Superior temporal gyrus (tissue), 1 donor: ENCODE results near the gene BAHD1.

Experiments used
- DNase-seq: peaks from one replicate; pipeline ENCODE4 v3.0.0-alpha.2; 2016; ENCODE audit errors: extremely low spot score

BAHD1 gene

DNA sequence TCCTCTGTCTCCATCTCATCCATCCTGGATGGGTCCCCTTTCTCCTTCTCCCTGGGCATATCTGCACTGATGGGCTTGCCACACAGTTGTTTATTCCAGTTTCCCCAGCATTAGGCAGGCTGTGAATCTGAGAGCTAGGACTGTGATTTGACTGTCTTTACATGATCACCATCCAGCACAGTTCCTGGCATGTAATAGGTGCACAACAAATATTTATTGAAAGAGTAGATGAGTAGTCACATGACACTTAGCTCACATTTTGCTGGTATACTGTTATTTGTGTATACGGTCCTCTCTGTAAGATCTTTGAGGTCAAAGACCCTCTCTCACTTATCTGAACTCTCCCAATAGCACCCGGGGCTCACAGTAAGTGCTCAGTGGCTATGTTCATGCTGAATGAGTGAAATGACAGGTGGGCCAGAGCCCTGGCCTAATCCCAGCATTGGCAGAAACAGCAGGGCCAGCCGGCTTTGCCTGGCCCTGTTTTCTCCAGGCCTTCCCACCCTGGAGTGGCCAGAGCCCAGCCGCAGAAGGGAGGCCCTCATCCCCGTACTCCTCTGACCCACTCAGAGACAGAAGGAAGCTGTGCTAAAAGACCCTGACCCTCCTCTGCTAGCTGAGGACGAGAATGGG, 16.2 kb upstream of the BAHD1 start:
- no peak for DNase-seq

GRCh38 chr15:40425681-40426080, 15.1 kb upstream of the BAHD1 start:
- no peak for DNase-seq

DNA sequence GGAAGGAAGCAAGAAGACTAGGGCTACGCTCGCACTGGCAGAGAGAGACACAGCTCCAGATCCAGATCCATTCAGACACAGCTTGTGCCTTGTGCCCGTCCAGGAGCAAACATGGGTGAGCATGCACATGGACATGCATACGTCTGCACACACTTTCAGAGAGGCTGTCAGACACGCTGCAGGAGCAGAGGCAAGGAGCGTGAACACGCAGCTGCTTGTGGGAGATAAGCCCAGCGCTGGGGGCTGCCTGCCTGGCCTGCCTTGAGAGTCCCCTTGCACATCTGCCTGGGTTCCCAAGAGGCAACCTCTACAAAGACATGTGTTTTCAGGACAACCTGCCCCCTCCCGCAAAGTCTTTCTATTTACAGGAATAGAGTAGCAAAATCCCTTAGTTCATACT, 13.6 kb upstream of the BAHD1 start:
- DNase-seq, result no peak

DNA sequence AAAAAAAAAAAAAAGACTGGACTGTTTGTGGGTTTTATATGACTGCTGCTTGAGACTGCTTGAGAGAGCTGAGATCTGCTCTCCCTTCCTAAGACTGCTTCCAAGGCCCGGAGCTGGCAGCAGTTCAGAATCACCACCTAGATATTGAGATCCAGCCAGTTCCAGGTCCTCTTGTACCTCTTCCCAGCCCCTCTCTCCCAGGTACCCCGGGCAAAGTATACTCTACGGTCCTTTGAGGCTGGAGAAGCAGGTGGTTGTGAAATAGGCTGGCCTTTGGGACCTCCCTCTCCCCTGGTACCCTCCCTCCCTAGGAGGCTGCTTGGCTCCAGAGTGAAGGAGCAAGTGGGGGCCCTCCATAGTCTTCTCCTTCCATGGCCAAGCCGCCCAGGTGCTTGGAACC, 12.6 kb upstream of the BAHD1 start:
- no peak for DNase-seq

DNA sequence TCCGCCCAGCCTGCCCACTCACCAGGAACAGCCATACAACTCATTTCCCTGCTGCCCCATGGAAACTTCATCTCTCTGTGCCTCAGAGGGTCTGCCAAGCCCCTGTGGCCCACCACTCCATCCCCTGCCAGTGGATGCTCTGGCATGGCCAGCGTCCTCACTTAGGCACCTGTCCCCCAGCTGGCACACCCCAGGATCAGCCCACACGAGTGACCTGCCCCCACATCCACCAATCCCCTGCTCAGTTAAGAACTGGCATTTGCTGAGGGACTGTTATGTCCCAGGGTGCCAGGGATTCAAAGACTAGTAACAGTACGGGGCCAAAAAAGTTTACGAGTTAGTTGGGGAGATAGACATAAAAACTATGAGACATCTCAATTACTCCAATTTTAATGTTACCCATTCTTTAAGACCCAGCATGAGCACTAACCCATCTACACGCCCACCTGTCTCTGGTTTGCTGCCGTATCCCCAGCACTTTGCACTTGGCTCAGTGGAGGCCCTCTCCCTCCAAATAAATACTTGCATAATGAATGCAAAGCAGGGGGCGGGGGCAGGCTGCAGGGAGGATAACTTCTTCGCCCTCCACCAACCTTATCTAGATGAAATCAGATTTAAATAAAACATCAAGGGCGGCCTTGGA, 11.6 kb upstream of the BAHD1 start:
- DNase-seq, result no peak

GRCh38 chr15:40430271-40430805, 10.4 kb upstream of the BAHD1 start:
- no peak for DNase-seq

- no peak for DNase-seq
These were observed 5.6 kb upstream of the BAHD1 start for GRCh38 chr15:40435023-40435709.

- DNase-seq, result no peak
These were observed 5.1 kb upstream of the BAHD1 start for GRCh38 chr15:40435710-40436089.

- no peak for DNase-seq
These were observed 4.4 kb upstream of the BAHD1 start for GRCh38 chr15:40436116-40436891.

DNA sequence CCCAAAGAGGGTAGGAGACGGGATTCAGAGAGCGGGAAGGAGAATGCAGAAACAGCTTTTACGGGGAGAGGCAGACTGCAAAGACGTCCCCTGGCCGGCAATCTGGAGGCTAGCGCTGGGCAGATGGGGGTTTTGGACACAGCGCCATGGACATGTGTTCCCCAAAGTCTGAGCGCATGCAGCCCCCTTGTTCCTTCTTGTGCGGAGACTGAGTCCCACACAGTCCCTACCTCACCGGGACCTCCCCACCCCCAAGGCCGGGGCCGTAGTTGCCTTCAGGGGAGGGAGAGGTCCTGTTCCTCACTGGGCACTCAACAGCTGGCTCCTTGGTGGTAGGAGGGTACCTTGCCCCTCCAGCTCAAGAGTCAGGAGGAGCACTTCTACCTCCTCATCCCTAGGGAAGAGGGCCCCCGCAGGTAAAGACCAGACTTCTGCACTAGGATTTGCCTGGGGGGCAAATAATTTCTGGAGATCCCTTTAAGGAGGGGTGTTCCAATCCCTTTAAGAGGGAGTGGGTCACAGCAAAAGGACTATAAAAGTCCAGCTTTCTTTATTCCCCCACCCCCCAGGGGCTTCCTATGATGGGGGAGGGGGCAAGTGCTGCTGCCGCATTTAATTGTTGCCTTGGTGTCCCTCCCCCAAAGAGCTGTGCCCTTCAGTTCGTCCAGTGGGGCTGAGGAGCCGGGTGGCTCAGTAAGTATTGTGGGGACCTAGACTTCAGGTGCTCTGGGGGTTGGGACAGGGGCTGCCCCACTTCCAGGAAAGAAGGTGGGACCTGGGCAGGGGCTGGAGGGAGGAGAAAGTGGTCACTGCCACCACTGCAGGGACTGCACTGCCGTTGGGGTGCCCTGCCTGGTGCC, 3.6 kb upstream of the BAHD1 start:
- no peak for DNase-seq

DNA sequence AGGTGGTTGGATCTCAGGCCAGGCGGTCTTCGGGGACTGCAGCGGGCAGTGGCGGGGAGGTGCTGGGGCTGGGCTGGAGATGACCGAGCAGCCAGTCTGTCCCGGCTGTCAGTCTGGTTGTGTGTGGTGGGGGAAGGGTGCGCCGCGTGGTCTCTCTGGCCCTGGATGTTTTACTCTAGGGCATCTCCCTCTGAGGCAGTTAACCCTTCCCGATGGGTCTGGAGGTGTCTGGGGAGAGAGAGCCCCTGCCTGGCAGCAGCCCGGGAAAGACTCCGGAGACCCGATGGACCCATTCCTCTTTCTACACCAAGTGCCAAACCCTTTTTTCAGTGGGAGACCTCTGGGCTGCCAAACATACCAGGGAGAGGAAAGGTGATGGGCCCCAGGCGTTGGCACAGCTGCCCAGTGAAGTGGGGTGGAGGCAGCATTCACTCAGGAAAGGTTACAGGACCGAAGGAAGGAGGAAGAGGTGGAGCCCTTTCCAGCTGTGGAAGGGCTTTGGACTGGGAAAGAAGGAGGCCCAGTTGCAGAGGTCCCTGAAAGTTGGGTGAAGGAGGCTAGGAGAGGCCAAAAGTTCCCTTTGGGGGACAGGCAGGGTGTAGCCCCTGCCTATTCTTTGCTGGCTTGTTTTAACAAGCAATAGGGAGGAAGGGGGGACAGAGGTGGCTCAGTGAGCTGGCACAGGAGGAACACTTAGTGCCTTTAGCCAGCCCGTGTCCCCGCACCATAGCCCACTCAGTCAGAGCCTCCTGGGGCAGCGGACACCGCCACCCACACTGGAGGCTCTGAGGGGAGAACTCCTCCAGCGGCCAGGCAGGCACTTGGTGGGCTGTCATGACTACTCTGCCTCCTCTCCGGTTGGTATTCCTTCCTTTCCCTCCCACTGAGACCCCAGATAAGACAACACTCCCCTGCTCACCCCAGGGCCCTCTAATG, 2.7 kb upstream of the BAHD1 start:
- DNase-seq, result no peak

GRCh38 chr15:40438712-40439111, 2.0 kb upstream of the BAHD1 start:
- no peak for DNase-seq

GRCh38 chr15:40439461-40439959, 1.2 kb upstream of the BAHD1 start:
- no peak for DNase-seq

- no peak for DNase-seq
These were observed 602 bp upstream of the BAHD1 start for GRCh38 chr15:40439960-40440742.

DNA sequence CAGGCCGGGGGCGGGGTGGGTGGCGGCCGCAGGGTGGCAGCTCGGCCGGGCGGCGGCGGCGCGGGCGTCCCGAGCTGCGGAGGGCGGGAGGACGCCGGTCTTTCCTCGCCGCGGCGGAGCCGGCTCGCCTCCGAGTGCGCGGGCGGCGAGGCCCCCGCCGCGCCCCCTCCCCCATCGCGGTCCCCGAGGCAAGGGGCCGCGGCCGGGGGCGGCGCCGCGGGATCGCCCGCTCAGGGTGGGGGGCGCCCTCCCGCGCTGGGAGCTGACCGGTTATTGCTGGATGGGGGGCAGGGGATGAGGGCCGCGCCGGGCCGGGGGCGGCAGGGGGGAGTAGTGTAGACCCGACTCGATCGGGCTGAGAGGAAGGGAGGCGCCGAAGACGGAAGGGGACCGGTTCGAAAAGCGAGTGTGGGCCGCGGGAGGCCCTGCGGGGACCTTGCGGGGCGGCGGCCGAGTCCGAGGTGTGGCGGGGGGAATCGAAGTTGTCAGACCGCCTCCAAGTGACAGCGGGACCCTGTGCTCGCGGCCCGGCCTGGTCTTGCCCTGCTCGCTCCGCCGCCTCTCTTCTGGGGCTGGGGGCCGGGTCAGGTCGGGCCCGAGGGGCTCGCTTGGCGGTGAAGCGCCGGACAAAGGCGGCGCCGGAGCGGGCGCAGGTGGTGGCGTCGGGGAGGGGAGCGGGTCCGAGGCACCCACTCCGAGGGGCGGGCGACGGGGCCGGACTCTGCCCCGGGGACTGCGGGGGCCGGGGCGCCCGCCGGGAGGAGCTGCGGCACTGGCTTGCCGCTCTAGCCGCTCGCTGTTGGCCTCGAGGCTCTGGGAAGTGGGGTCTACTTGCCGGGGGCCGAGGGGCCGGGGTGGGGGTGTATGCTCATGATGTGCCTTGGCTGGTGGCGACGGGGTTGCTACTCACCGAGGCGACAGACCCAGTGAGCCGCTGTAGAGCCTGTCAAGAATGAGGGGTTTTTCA, 1.1 kb downstream of the BAHD1 start:
- no peak for DNase-seq

GRCh38 chr15:40443255-40443654, 2.5 kb downstream of the BAHD1 start:
- no peak for DNase-seq

GRCh38 chr15:40443846-40444245, 3.1 kb downstream of the BAHD1 start:
- no peak for DNase-seq

- DNase-seq, result no peak
These were observed 4.0 kb downstream of the BAHD1 start for GRCh38 chr15:40444736-40445135.
